Measurements from ENCODE around the gene NMU.

The NMU gene

DNA sequence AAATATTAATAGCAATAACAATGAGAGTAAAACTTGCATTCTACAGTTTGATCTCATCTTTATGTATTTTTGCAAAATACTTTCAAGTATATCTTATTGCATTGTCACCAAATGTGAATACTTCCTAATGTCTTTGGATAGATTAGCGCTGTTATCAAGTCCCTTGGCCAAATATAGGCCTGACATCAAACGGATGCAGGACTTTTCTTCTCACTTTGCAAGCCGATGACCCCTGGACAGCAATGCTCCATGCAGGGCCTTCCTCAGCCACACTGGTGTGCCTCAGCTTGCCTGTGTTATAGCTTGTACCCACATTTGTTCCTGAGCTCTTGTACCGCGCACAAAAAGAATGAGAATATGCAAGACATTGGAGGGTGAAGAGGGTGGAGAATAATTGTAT lies 18.0 kb upstream of the NMU start:
- no peak overlapping the region for H3K4me3 ChIP-seq (ENCODE audit: low read length)
- no peak for DNase-seq (ENCODE audit: low read depth)
- TF ChIP-seq, protein P1, sequence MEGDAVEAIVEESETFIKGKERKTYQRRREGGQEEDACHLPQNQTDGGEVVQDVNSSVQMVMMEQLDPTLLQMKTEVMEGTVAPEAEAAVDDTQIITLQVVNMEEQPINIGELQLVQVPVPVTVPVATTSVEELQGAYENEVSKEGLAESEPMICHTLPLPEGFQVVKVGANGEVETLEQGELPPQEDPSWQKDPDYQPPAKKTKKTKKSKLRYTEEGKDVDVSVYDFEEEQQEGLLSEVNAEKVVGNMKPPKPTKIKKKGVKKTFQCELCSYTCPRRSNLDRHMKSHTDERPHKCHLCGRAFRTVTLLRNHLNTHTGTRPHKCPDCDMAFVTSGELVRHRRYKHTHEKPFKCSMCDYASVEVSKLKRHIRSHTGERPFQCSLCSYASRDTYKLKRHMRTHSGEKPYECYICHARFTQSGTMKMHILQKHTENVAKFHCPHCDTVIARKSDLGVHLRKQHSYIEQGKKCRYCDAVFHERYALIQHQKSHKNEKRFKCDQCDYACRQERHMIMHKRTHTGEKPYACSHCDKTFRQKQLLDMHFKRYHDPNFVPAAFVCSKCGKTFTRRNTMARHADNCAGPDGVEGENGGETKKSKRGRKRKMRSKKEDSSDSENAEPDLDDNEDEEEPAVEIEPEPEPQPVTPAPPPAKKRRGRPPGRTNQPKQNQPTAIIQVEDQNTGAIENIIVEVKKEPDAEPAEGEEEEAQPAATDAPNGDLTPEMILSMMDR (conservative IDR thresholded peaks at IDR 0.05; ENCODE audit: low read length), result no peak

DNA sequence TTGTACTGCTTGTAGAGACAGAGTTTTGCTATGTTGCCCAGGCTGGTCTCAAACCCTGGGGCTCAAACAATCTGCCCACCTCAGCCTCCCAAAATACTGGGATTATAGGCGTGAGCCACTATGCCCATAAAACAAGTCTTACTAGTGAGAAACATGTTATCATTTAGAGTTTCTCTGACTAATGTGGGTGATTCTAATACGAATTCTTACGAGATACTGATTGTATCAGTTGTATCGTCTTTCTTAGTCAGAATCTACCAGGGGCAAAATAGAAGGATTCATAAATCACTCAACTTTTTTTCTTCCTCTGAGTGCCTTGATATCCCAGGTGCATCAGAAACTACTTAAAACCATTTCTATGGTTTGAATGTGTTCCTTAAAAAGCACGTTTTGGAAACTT lies 14.4 kb upstream of the NMU start:
- TF ChIP-seq, protein P1 (conservative IDR thresholded peaks at IDR 0.05; ENCODE audit: low read length), result no peak
- no peak overlapping the region for H3K4me3 ChIP-seq (ENCODE audit: low read length)
- no peak for DNase-seq (ENCODE audit: low read depth)

DNA sequence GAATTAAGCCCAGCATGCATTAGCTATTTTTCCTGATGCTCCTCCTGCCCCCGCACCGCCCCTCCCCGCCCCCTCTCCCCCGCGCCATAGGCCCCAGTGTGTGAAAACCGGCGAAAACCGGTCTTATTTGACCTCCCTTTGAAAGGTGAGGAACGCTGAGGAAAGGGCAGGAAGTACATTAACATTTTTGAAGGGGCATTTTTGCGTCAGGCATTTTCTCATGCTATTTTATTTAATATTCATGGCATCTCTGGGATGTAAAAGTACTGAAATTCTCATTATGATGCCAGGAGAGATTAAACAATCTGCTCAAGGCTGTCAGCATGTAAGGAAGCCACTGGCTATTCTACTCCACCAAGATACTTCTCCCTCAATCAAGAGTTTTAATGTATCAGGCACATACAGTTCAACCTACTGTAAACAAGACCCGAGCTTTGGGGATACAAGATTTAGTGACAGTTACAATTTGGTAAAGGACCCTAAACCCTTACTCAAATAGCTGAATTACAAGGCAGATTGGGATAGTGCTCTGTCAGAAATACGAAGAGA lies 1.2 kb upstream of the NMU start:
- TF ChIP-seq, protein P1 (conservative IDR thresholded peaks at IDR 0.05; ENCODE audit: low read length), result no peak
- no peak overlapping the region for H3K4me3 ChIP-seq (ENCODE audit: low read length)
- no peak for DNase-seq (ENCODE audit: low read depth)

DNA sequence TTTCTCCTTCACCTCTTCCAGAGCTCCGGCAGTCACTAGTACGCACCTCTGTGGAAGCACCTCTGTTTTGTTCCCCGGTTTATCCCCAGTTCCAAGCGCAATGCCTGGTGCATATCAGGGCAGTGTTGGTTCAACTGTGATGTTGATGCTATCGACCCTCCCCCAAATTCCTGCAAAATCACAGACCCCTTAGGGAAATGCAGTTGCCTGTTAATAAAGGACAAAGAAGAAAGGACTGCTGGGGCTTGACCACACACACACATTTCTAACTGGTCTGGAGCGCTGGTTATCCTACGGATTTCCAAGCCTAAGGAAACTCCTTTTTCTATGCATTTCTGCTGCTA lies 530 bp upstream of the NMU start:
- DNase-seq (ENCODE audit: low read depth), result no peak
- H3K4me3 ChIP-seq (ENCODE audit: low read length), result peak overlapping the region; percentile 31
- TF ChIP-seq, protein P1 (conservative IDR thresholded peaks at IDR 0.05; ENCODE audit: low read length), result no peak

DNA sequence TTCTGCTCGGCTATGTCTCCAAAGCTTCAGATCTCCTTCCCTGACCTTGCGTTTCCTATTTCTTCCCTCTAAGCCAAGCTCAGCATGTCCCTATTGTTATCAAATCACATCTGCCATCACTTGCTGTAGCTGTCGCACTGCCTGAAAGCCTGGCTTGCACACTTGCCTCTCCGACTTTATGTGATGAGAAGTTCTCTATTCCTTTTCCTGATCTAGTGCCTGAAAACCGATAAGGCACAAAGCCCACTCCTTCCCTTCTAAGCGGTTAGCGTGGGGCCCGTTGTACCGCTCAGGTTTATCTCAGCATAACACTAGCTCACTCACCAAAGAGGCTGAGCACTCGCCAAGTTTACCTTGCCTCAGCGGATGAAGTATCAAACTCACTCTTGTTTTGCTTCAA lies 816 bp downstream of the NMU start:
- DNase-seq (ENCODE audit: low read depth), result no peak
- H3K4me3 ChIP-seq (ENCODE audit: low read length), result no peak overlapping the region
- TF ChIP-seq, protein P1 (conservative IDR thresholded peaks at IDR 0.05; ENCODE audit: low read length), result no peak

DNA sequence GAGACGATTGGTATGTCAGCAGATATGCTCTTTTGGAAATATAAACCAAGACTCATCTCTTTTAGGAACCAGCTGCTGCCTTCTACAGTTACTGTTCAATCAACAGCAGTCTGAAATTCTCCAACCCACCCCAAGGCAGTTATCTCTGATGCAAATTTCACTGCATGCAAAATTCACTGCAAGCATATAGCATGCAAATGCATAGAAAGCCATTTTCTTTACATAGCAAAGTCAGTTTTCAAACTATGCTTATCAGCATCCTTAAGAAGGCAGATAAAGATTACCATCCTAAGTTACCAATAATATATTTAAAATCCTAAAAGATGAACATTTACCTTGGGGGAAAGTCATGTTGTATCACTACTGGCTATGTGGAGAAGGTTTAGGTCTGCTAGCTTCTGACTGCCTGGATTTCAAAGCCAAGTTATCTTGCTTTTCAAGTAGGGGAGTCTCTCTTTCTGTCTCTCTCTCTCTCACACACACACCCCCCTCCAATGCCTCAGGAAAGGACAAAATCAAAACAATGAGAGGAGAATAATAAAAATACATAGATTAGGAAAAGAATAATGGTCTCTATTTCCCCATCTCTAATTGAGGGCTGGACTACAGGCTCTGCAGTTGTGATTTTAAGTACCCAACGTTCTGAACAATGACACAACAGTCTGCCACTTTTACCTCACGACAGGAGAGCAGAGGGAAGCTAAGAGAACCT lies 1.5 kb downstream of the NMU start:
- TF ChIP-seq, protein P1 (conservative IDR thresholded peaks at IDR 0.05; ENCODE audit: low read length), result no peak
- H3K4me3 ChIP-seq (ENCODE audit: low read length), result no peak overlapping the region
- DNase-seq (ENCODE audit: low read depth), result no peak

DNA sequence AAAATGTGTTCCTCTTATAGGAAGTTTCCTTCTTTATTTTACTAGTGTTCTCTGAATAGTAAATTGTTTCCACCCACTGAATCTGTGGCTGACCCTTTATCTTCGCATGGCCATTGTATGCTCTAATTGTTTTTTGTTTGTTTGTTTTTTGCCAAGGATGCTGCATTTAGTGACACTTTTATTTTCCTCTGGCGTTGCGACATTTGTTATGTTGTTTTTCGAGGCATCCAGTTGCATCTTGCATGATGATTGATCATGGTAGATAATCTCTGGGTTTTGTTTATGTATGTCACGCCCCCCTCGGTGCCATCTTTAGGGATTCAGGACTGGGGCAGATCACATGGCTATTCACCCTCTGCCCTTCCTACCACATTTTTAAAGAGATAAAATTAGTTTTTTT lies 2.2 kb downstream of the NMU start:
- no peak overlapping the region for H3K4me3 ChIP-seq (ENCODE audit: low read length)
- TF ChIP-seq, protein P1 (conservative IDR thresholded peaks at IDR 0.05; ENCODE audit: low read length), result no peak
- no peak for DNase-seq (ENCODE audit: low read depth)
